ENCODE measurements around the gene RAB31.

Gene RAB31

DNA sequence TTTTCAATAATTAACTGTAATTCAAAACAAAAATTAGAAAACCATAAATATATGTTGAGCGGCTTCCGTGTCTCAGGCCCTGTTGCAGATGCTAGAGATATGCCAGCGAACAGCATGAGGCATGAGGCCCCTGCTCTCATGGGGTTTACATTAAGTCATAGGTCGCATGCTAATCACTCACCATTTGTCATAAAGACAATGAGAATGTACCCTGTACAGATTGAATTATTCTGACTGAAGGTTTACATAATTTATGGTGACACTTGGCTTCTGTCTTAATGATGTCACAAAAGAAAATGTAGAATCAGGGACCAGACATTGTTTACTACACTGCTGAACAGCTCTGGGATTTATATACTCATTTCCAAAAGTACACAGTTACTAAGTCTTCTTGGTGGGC is 199.8 kb downstream of the RAB31 start (continued):
- TF ChIP-seq HOXA7 (CRISPR knock-in tag; IDR thresholded peaks at IDR 0.05; ENCODE audit: borderline replicate concordance) (no peak), ZNF501 (tag by site-specific recombination; IDR thresholded peaks at IDR 0.05) (no peak), GFI1B (tag by site-specific recombination; IDR thresholded peaks at IDR 0.05) (0 out of 2 replicates have a peak, but pooled peaks have one; percentile 50), ZNF391 (tag by site-specific recombination; IDR thresholded peaks at IDR 0.05; ENCODE audit: borderline replicate concordance, low read depth) (no peak), SP3 (tag by site-specific recombination; IDR thresholded peaks at IDR 0.05) (no peak), ZNF202 (tag by site-specific recombination; IDR thresholded peaks at IDR 0.05; ENCODE audit: borderline replicate concordance) (no peak)
- TF ChIP-seq, protein P1, sequence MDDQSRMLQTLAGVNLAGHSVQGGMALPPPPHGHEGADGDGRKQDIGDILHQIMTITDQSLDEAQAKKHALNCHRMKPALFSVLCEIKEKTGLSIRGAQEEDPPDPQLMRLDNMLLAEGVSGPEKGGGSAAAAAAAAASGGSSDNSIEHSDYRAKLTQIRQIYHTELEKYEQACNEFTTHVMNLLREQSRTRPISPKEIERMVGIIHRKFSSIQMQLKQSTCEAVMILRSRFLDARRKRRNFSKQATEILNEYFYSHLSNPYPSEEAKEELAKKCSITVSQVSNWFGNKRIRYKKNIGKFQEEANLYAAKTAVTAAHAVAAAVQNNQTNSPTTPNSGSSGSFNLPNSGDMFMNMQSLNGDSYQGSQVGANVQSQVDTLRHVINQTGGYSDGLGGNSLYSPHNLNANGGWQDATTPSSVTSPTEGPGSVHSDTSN (CRISPR knock-in tag; IDR thresholded peaks at IDR 0.05): no peak

DNA sequence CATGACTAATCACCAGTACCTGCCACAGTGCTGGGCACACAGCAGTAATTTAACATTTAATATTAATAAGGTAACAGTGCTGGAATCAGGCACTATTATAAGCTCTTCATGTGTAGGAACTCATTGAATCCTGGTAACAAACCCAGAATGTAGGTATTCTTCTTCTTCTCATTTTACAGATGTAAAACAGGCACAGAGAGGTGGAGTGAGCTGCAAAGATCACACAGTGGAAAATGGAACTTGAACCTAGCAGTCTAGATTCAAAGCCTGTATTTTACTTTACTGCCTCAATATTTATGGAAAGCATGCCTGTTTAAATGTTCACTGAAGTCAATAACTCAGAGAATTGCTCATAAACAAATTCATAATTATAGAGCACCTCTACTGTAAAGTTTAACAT is 202.0 kb downstream of the RAB31 start:
- CTCF ChIA-PET: no interaction called here
- no peak overlapping the region for H3K4me3 ChIP-seq (ENCODE audit: low read depth, low read length)
- H3K36me3 ChIP-seq (ENCODE audit: control insufficient read depth in 2 of 2, insufficient read depth in 1 of 2, low read length in 2 of 2): no peaks in the 10 kb centered on the region
- no peaks in the 10 kb centered on the region for H3K4me1 ChIP-seq (ENCODE audit: control insufficient read depth, insufficient read depth, low read length)
- H3K27ac ChIP-seq (ENCODE audit: extremely low read depth, low read depth, low read length): no peak overlapping the region
- TF ChIP-seq, protein P2, sequence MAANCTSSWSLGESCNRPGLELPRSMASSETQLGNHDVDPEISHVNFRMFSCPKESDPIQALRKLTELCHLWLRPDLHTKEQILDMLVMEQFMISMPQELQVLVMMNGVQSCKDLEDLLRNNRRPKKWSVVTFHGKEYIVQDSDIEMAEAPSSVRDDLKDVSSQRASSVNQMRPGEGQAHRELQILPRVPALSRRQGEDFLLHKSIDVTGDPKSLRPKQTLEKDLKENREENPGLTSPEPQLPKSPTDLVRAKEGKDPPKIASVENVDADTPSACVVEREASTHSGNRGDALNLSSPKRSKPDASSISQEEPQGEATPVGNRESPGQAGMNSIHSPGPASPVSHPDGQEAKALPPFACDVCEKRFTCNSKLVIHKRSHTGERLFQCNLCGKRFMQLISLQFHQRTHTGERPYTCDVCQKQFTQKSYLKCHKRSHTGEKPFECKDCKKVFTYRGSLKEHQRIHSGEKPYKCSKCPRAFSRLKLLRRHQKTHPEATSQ (tag by site-specific recombination; IDR thresholded peaks at IDR 0.05): no peak
- TF ChIP-seq IKZF3 (tag by site-specific recombination; IDR thresholded peaks at IDR 0.05) (no peak), ZSCAN23 (tag by site-specific recombination; IDR thresholded peaks at IDR 0.05) (no peak), ZNF610 (tag by site-specific recombination; IDR thresholded peaks at IDR 0.05; ENCODE audit: borderline replicate concordance) (no peak), ZNF324 (tag by site-specific recombination; IDR thresholded peaks at IDR 0.05) (no peak), ZNF747 (tag by site-specific recombination; IDR thresholded peaks at IDR 0.05) (no peak), TRIM28 (IDR thresholded peaks at IDR 0.05; ENCODE audit: borderline replicate concordance, low read length) (no peak), ZNF701 (tag by site-specific recombination; IDR thresholded peaks at IDR 0.05) (no peak), ZNF23 (tag by site-specific recombination; IDR thresholded peaks at IDR 0.05; ENCODE audit: borderline replicate concordance) (no peak), MEIS1 (CRISPR knock-in tag; IDR thresholded peaks at IDR 0.05; ENCODE audit: borderline replicate concordance) (no peak), ZNF121 (tag by site-specific recombination; IDR thresholded peaks at IDR 0.05) (no peak), ZNF629 (tag by site-specific recombination; IDR thresholded peaks at IDR 0.05) (no peak), ZNF596 (tag by site-specific recombination; IDR thresholded peaks at IDR 0.05) (no peak), ZNF341 (tag by site-specific recombination; IDR thresholded peaks at IDR 0.05; ENCODE audit: low read depth) (no peak), ZNF843 (tag by site-specific recombination; IDR thresholded peaks at IDR 0.05) (no peak), ZNF140 (tag by site-specific recombination; IDR thresholded peaks at IDR 0.05) (no peak)
- TF ChIP-seq, protein P3, sequence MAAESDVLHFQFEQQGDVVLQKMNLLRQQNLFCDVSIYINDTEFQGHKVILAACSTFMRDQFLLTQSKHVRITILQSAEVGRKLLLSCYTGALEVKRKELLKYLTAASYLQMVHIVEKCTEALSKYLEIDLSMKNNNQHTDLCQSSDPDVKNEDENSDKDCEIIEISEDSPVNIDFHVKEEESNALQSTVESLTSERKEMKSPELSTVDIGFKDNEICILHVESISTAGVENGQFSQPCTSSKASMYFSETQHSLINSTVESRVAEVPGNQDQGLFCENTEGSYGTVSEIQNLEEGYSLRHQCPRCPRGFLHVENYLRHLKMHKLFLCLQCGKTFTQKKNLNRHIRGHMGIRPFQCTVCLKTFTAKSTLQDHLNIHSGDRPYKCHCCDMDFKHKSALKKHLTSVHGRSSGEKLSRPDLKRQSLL (tag by site-specific recombination; IDR thresholded peaks at IDR 0.05): no peak
- TF ChIP-seq, protein P4, sequence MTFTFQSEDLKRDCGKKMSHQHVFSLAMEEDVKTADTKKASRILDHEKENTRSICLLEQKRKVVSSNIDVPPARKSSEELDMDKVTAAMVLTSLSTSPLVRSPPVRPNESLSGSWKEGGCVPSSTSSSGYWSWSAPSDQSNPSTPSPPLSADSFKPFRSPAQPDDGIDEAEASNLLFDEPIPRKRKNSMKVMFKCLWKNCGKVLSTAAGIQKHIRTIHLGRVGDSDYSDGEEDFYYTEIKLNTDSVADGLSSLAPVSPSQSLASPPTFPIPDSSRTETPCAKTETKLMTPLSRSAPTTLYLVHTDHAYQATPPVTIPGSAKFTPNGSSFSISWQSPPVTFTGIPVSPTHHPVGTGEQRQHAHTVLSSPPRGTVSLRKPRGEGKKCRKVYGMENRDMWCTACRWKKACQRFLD (tag by site-specific recombination; IDR thresholded peaks at IDR 0.05): no peak
- TF ChIP-seq, protein P5, sequence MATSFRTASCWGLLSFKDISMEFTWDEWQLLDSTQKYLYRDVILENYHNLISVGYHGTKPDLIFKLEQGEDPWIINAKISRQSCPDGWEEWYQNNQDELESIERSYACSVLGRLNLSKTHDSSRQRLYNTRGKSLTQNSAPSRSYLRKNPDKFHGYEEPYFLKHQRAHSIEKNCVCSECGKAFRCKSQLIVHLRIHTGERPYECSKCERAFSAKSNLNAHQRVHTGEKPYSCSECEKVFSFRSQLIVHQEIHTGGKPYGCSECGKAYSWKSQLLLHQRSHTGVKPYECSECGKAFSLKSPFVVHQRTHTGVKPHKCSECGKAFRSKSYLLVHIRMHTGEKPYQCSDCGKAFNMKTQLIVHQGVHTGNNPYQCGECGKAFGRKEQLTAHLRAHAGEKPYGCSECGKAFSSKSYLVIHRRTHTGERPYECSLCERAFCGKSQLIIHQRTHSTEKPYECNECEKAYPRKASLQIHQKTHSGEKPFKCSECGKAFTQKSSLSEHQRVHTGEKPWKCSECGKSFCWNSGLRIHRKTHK (tag by site-specific recombination; IDR thresholded peaks at IDR 0.05): no peak
- TF ChIP-seq, protein P6, sequence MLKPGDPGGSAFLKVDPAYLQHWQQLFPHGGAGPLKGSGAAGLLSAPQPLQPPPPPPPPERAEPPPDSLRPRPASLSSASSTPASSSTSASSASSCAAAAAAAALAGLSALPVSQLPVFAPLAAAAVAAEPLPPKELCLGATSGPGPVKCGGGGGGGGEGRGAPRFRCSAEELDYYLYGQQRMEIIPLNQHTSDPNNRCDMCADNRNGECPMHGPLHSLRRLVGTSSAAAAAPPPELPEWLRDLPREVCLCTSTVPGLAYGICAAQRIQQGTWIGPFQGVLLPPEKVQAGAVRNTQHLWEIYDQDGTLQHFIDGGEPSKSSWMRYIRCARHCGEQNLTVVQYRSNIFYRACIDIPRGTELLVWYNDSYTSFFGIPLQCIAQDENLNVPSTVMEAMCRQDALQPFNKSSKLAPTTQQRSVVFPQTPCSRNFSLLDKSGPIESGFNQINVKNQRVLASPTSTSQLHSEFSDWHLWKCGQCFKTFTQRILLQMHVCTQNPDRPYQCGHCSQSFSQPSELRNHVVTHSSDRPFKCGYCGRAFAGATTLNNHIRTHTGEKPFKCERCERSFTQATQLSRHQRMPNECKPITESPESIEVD (tag by site-specific recombination; IDR thresholded peaks at IDR 0.05): no peak
- no peaks in the 10 kb centered on the region for H3K9me3 ChIP-seq (ENCODE audit: control insufficient read depth, insufficient read depth, low read depth, low read length)
- POLR2A ChIA-PET: no interaction called here
